GM12878 (cell line): ENCODE measurements around the gene LTBP4. TPM values are rescaled to one million over a fixed set of nuclear protein-coding genes. Genes with fewer than 3 reads are reported as not detected.

Experiments
- ATAC-seq: fragments of 200-7000 bp; cut with Tn5 transposase; 3 replicates; pipeline ENCODE4 v1.9.1; 2020; ENCODE audit warnings: mild to moderate bottlenecking, moderate library complexity
- BruUV-seq: library from RNA; stranded (reverse); fragments of 400-500 nt; replicated peaks from 2 replicates; lab custom pipeline; 2021; lab: Mats Ljungman, UMichigan
- CTCF ChIA-PET: fragments of 300-600 bp; sonication (Branson Sonifier 250); formaldehyde crosslinking; extraction: SDS; loops from one replicate; lab custom pipeline; 2021; ENCODE audit warnings: inconsistent platforms; lab: Yijun Ruan, JAX
- POLR2A ChIA-PET: fragments of 350-600 bp; formaldehyde crosslinking; extraction: SDS; loops from one replicate; lab custom pipeline; 2021; ENCODE audit warnings: inconsistent platforms; lab: Charles Lee
- RAD21 ChIA-PET: fragments of 300-600 bp; sonication (Branson Sonifier 250); formaldehyde crosslinking; loops from one replicate; lab custom pipeline; 2023; ENCODE audit warnings: antibody characterized with exemption; ENCODE audit not compliant: unreplicated experiment; lab: Charles Lee
- SMC1A ChIA-PET: fragments of 300-600 bp; sonication (Branson Sonifier 250); formaldehyde crosslinking; loops from one replicate; lab custom pipeline; 2023; ENCODE audit not compliant: unreplicated experiment, uncharacterized antibody; lab: Charles Lee
- DNase-seq: peaks from one replicate; pipeline ENCODE4 v3.0.0-alpha.2; 2011; ENCODE audit warnings: low read depth, low spot score
- FAIRE-seq: peaks from 3 replicates; lab custom pipeline; 2011; peaks lifted over from hg19 to GRCh38; lab: Jason Lieb, UNC
- H2AFZ ChIP-seq: 2 replicates; pipeline ENCODE4 v1.6.0; 2011; ENCODE audit warnings: low read depth, low read length, control low read depth; ENCODE audit not compliant: control insufficient read depth
- H3K27ac ChIP-seq: 2 replicates; pipeline ENCODE4 v1.5.1; 2011; ENCODE audit warnings: control low read depth; ENCODE audit not compliant: control insufficient read depth, insufficient read depth
- H3K27me3 ChIP-seq, 2 experiments: replicated peaks in 1 of 2; 2 replicates each; pipeline versions ENCODE4 v1.6.0 to v1.6.1; 2011; ENCODE audit warnings: low read length in 1 of 2; ENCODE audit not compliant: control insufficient read depth in 2 of 2, insufficient read depth in 2 of 2
- H3K36me3 ChIP-seq, 2 experiments: 2 replicates each; pipeline ENCODE4 v1.5.1; 2011; ENCODE audit warnings: low read length in 1 of 2; ENCODE audit not compliant: control insufficient read depth in 2 of 2, insufficient read depth in 2 of 2
- H3K4me1 ChIP-seq: 2 replicates; pipeline ENCODE4 v1.6.1; 2011; ENCODE audit warnings: mild to moderate bottlenecking, low read length, moderate library complexity, mixed read lengths; ENCODE audit not compliant: control insufficient read depth, insufficient read depth
- H3K4me2 ChIP-seq: 2 replicates; pipeline ENCODE4 v1.6.0; 2011; ENCODE audit warnings: control low read depth; ENCODE audit not compliant: control insufficient read depth, insufficient read depth
- H3K4me3 ChIP-seq: fragments of 200-600 bp; sonication (generic); 2 replicates; pipeline ENCODE4 v1.5.1; 2016
- H3K79me2 ChIP-seq: 2 replicates; pipeline ENCODE4 v1.6.0; 2011; ENCODE audit warnings: low read length; ENCODE audit not compliant: control insufficient read depth, insufficient read depth
- H3K9ac ChIP-seq: 2 replicates; pipeline ENCODE4 v1.8.0; 2011; ENCODE audit warnings: low read length, control low read depth, mixed read lengths; ENCODE audit not compliant: control insufficient read depth, insufficient read depth
- H3K9me3 ChIP-seq: replicated peaks from 3 replicates; pipeline ENCODE4 v1.5.1; 2011; ENCODE audit warnings: mild to moderate bottlenecking, low read length; ENCODE audit not compliant: control insufficient read depth, insufficient read depth
- H4K20me1 ChIP-seq: 2 replicates; pipeline ENCODE4 v1.6.0; 2011; ENCODE audit not compliant: control insufficient read depth, insufficient read depth
- FOXK2 ChIP-seq: fragments of 450-650 bp; IDR thresholded peaks from 2 replicates; pipeline ENCODE4 v1.6.1; 2017; ENCODE audit warnings: mild to moderate bottlenecking, moderate library complexity
- SMC3 ChIP-seq: IDR thresholded peaks from 2 replicates; pipeline ENCODE4 v1.6.1; 2011; ENCODE audit warnings: low read length, improper control_type of control experiment, borderline replicate concordance
- SPI1 ChIP-seq: IDR thresholded peaks from 2 replicates; pipeline ENCODE4 v1.6.1; 2011; ENCODE audit warnings: low read depth, mild to moderate bottlenecking, low read length, moderate library complexity, borderline replicate concordance; ENCODE audit not compliant: insufficient read depth
- SUZ12 ChIP-seq: fragments of 200-600 bp; sonication (generic); IDR thresholded peaks from one replicate; pipeline ENCODE4 v1.6.1; 2018; ENCODE audit warnings: antibody characterized with exemption, mild to moderate bottlenecking; ENCODE audit not compliant: unreplicated experiment
- ZSCAN29 ChIP-seq: fragments of 450-650 bp; IDR thresholded peaks from 2 replicates; pipeline ENCODE4 v1.6.1; 2017; ENCODE audit warnings: mild to moderate bottlenecking, moderate library complexity
- WGBS: methylation state at CpG from one replicate; pipeline ENCODE4 v1.1.6; 2016; ENCODE audit warnings: low lambda C conversion rate; ENCODE audit not compliant: insufficient replicate concordance, insufficient coverage; ENCODE audit errors: missing lambda C conversion rate; 5-methylcytosine and 5-hydroxymethylcytosine counted together
- in situ Hi-C: fragments of 300-500 bp; cut with MboI; formaldehyde crosslinking; loops from 9 replicates; pipeline ENCODE4 v1.14.3; 2018; ENCODE audit warnings: mixed read lengths
- intact Hi-C: fragments of 100-400 bp; cut with micrococcal nuclease; formaldehyde crosslinking; loops from one replicate; pipeline ENCODE4 v1.14.2; 2022; ENCODE audit not compliant: unreplicated experiment
- polyA plus RNA-seq, 11 experiments: library from polyadenylated mRNA; depleted of rRNA in 4 of 11; unstranded in 6 of 11; stranded (reverse) in 5 of 11; fragments of >200 nt; fragmentation: Nextera tagmentation in 4 of 11; fragmentation: Illumina TruSeq in 1 of 11; extraction: Ambion mirVana in 4 of 11; extraction: Trizol in 1 of 11; gene quantifications; 1 replicate in 1 of 11; 2 replicates in 10 of 11; pipeline versions ENCODE4 v1.2.1 to v1.2.3, GENCODE V29; 2011 to 2016; ENCODE audit warnings: inconsistent platforms in 2 of 11, missing spikeins in 2 of 11, low read depth in 1 of 11
- total RNA-seq, 4 experiments: library from RNA; depleted of rRNA in 3 of 4; stranded (reverse); fragments of >200 nt in 3 of 4; fragmentation: Illumina TruSeq in 1 of 4; extraction: Trizol in 1 of 4; gene quantifications; 2 replicates each; pipeline versions ENCODE4 v1.2.1 to v1.2.3, GENCODE V29; 2013 to 2021
- TF ChIP-seq, protein P1 (sequence below): fragments of 150-350 bp; IDR thresholded peaks from 2 replicates; pipeline ENCODE4 v1.6.1; 2016; ENCODE audit warnings: low read depth, low read length
- TF ChIP-seq, protein P2 (sequence below): IDR thresholded peaks from 2 replicates; pipeline ENCODE4 v1.6.1; 2012; ENCODE audit warnings: mild to moderate bottlenecking, low read depth, low read length
- TF ChIP-seq, protein P3 (sequence below): IDR thresholded peaks from 2 replicates; pipeline ENCODE4 v1.6.1; 2012; ENCODE audit warnings: low read length, inconsistent platforms

The LTBP4 gene
- total and polyA plus RNA-seq, 10 of the 15 experiments (the other 5 are each of a cell fraction or from before 2014, with no cell fraction given): 0.09 to 34.6 (median 8.5) TPM; not detected in 1

DNA sequence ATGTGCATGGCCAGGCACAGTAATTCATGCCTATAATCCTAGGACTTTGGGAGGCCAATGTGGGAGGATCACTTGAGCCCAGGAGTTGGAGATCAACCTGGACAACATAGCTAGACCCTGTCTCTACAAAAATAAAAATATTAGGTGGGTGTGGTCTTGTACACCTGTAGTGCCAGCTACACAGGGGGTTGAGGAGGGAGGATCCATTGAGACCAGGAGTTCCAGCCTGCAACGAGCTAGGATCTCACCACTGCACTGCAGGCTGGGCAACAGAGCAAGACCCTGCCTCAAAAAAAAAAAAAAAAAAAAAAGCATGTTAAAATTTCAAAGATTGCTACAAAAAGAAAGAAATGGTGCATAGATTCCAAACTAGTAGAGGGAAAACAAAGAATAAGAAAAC is 37.2 kb downstream of the LTBP4 start:
- in situ Hi-C loops (no loop called here), intact Hi-C loops (no loop called here)
- H2AFZ ChIP-seq: no peak overlapping the region
- H3K27me3 ChIP-seq: no peaks in the 10 kb centered on the region
- ChIA-PET CTCF (interaction anchor here (1.1 to 1.4 kb wide), 3 partner anchors 33 to 333 kb away, joined by 3 read pairs; no protein-coding TSS in a partner anchor), SMC1A (interaction anchor here (0.6 to 1.0 kb wide), 2 partner anchors 18 to 491 kb away, joined by 3 read pairs; no protein-coding TSS in a partner anchor), RAD21 (no interaction called here), POLR2A (interaction anchor here (0.7 kb wide), 1 partner anchor 200 kb away, joined by 5 read pairs; no protein-coding TSS in a partner anchor)
- ATAC-seq (no peak), DNase-seq (no peak), FAIRE-seq (no peak)
- no peak overlapping the region for H3K9ac ChIP-seq
- H3K4me3 ChIP-seq: no peak overlapping the region
- H3K79me2 ChIP-seq: no peaks in the 10 kb centered on the region
- H3K4me2 ChIP-seq: no peak overlapping the region
- H3K36me3 ChIP-seq: no peaks in the 10 kb centered on the region
- no TSS peak for BruUV-seq
- WGBS: 0% methylated on average over 1 of the region's 1 CpG
- H4K20me1 ChIP-seq: no peaks in the 10 kb centered on the region
- no peaks in the 10 kb centered on the region for H3K9me3 ChIP-seq
- peaks cover 5% of the 10 kb centered on the region; the same call in 1 of the 2 replicates for H3K4me1 ChIP-seq
- no peak overlapping the region for H3K27ac ChIP-seq
- TF ChIP-seq, protein P1, sequence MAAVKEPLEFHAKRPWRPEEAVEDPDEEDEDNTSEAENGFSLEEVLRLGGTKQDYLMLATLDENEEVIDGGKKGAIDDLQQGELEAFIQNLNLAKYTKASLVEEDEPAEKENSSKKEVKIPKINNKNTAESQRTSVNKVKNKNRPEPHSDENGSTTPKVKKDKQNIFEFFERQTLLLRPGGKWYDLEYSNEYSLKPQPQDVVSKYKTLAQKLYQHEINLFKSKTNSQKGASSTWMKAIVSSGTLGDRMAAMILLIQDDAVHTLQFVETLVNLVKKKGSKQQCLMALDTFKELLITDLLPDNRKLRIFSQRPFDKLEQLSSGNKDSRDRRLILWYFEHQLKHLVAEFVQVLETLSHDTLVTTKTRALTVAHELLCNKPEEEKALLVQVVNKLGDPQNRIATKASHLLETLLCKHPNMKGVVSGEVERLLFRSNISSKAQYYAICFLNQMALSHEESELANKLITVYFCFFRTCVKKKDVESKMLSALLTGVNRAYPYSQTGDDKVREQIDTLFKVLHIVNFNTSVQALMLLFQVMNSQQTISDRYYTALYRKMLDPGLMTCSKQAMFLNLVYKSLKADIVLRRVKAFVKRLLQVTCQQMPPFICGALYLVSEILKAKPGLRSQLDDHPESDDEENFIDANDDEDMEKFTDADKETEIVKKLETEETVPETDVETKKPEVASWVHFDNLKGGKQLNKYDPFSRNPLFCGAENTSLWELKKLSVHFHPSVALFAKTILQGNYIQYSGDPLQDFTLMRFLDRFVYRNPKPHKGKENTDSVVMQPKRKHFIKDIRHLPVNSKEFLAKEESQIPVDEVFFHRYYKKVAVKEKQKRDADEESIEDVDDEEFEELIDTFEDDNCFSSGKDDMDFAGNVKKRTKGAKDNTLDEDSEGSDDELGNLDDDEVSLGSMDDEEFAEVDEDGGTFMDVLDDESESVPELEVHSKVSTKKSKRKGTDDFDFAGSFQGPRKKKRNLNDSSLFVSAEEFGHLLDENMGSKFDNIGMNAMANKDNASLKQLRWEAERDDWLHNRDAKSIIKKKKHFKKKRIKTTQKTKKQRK: no peak
- TF ChIP-seq, protein P2, sequence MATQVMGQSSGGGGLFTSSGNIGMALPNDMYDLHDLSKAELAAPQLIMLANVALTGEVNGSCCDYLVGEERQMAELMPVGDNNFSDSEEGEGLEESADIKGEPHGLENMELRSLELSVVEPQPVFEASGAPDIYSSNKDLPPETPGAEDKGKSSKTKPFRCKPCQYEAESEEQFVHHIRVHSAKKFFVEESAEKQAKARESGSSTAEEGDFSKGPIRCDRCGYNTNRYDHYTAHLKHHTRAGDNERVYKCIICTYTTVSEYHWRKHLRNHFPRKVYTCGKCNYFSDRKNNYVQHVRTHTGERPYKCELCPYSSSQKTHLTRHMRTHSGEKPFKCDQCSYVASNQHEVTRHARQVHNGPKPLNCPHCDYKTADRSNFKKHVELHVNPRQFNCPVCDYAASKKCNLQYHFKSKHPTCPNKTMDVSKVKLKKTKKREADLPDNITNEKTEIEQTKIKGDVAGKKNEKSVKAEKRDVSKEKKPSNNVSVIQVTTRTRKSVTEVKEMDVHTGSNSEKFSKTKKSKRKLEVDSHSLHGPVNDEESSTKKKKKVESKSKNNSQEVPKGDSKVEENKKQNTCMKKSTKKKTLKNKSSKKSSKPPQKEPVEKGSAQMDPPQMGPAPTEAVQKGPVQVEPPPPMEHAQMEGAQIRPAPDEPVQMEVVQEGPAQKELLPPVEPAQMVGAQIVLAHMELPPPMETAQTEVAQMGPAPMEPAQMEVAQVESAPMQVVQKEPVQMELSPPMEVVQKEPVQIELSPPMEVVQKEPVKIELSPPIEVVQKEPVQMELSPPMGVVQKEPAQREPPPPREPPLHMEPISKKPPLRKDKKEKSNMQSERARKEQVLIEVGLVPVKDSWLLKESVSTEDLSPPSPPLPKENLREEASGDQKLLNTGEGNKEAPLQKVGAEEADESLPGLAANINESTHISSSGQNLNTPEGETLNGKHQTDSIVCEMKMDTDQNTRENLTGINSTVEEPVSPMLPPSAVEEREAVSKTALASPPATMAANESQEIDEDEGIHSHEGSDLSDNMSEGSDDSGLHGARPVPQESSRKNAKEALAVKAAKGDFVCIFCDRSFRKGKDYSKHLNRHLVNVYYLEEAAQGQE: no peak
- no peak for TF ChIP-seq SMC3
- TF ChIP-seq ZSCAN29: no peak
- TF ChIP-seq, protein P3, sequence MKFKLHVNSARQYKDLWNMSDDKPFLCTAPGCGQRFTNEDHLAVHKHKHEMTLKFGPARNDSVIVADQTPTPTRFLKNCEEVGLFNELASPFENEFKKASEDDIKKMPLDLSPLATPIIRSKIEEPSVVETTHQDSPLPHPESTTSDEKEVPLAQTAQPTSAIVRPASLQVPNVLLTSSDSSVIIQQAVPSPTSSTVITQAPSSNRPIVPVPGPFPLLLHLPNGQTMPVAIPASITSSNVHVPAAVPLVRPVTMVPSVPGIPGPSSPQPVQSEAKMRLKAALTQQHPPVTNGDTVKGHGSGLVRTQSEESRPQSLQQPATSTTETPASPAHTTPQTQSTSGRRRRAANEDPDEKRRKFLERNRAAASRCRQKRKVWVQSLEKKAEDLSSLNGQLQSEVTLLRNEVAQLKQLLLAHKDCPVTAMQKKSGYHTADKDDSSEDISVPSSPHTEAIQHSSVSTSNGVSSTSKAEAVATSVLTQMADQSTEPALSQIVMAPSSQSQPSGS: no peak
- TF ChIP-seq SUZ12: no peak
- TF ChIP-seq FOXK2: no peak
- TF ChIP-seq SPI1: no peak
